CD4-positive, alpha-beta T cell (primary cell): Measurements from ENCODE around the gene LDLRAD2. TPM values are rescaled to one million over a fixed set of nuclear protein-coding genes. Genes with fewer than 3 reads are reported as not detected.
A peak's percentile ranks its signal among the peaks of the same experiment; 100 is the strongest.
"Not testable (repeated sequence)": the region's sequence is repeated elsewhere in the genome, so short reads cannot be mapped to it uniquely, and the experiment has no call there.

Experiments used
- ATAC-seq: fragments of 200-7000 bp; cut with Tn5 transposase; one replicate; pipeline ENCODE4 v1.10.0; 2022; ENCODE audit warnings: mild to moderate bottlenecking; ENCODE audit not compliant: poor library complexity
- CTCF ChIA-PET: fragments of 350-600 bp; sonication (Branson Sonifier 250); formaldehyde crosslinking; loops from one replicate; lab custom pipeline; 2021; ENCODE audit warnings: antibody characterized with exemption, inconsistent platforms; lab: Charles Lee
- POLR2A ChIA-PET: fragments of 350-600 bp; sonication (Branson Sonifier 250); formaldehyde crosslinking; loops from one replicate; lab custom pipeline; 2021; ENCODE audit warnings: antibody characterized with exemption, inconsistent platforms; lab: Charles Lee
- DNase-seq, 14 experiments: peaks; one replicate each; pipeline ENCODE4 v3.0.0-alpha.2; 2013 to 2020; ENCODE audit warnings: mixed read lengths in 2 of 14
- H3K27ac ChIP-seq, 2 donors: one replicate each; pipeline versions ENCODE4 v1.5.1 to v1.7.0; 2013; ENCODE audit warnings: low read length in 2 of 2, low read depth in 1 of 2, mild to moderate bottlenecking in 1 of 2
- H3K27me3 ChIP-seq, 2 experiments: 1 replicate in 1 of 2; 2 replicates in 1 of 2; pipeline versions ENCODE4 v1.6.1 to v1.7.0; 2013; ENCODE audit warnings: low read length in 2 of 2, control low read depth in 1 of 2, mild to moderate bottlenecking in 1 of 2, moderate library complexity in 1 of 2; ENCODE audit not compliant: insufficient read depth in 2 of 2, control insufficient read depth in 1 of 2
- H3K36me3 ChIP-seq: one replicate; pipeline ENCODE4 v1.6.1; 2013; ENCODE audit warnings: low read length, control low read depth; ENCODE audit not compliant: insufficient read depth
- H3K4me1 ChIP-seq: one replicate; pipeline ENCODE4 v1.6.1; 2013; ENCODE audit warnings: low read length, control low read depth; ENCODE audit not compliant: insufficient read depth
- H3K4me3 ChIP-seq: one replicate; pipeline ENCODE4 v1.5.1; 2013; ENCODE audit warnings: mild to moderate bottlenecking, low read length, moderate library complexity
- H3K9me3 ChIP-seq, 2 experiments: 1 replicate in 1 of 2; 2 replicates in 1 of 2; pipeline versions ENCODE4 v1.6.1 to v1.7.0; 2013; ENCODE audit warnings: low read length in 2 of 2, mild to moderate bottlenecking in 2 of 2, control low read depth in 1 of 2, moderate library complexity in 1 of 2; ENCODE audit not compliant: control insufficient read depth in 1 of 2, insufficient read depth in 1 of 2
- H3K27ac Mint-ChIP-seq: one replicate; pipeline ENCODE4 v1.8.0; 2020; ENCODE audit warnings: mixed read lengths
- H3K27me3 Mint-ChIP-seq: one replicate; pipeline ENCODE4 v1.8.0; 2021; ENCODE audit warnings: mixed read lengths
- H3K36me3 Mint-ChIP-seq: one replicate; pipeline ENCODE4 v1.8.0; 2021; ENCODE audit warnings: low read depth, mixed read lengths
- H3K4me1 Mint-ChIP-seq: one replicate; pipeline ENCODE4 v1.8.0; 2021; ENCODE audit warnings: low read depth, mixed read lengths
- H3K4me3 Mint-ChIP-seq: one replicate; pipeline ENCODE4 v1.8.0; 2020; ENCODE audit warnings: mild to moderate bottlenecking, mixed read lengths
- H3K9me3 Mint-ChIP-seq: one replicate; pipeline ENCODE4 v1.8.0; 2020; ENCODE audit warnings: mixed read lengths
- intact Hi-C, 2 experiments: fragments of 100-400 bp; cut with DNase I in 1 of 2; cut with micrococcal nuclease in 1 of 2; formaldehyde crosslinking; loops; one replicate each; pipeline versions ENCODE4 v1.15.1 to v1.9.0; 2023 to 2025; cut with DNase I, micrococcal nuclease
- total RNA-seq, 174 experiments: library from RNA in 2 of 174; stranded (reverse) in 2 of 174; gene quantifications; one replicate each; pipeline ENCODE4 v1.2.3 and lab custom pipeline; 2021 to 2026
- TF ChIP-seq, protein P1 (sequence below): fragments of 200-600 bp; IDR thresholded peaks from one replicate; pipeline ENCODE4 v1.8.0; 2022; ENCODE audit warnings: antibody characterized with exemption, mild to moderate bottlenecking

LDLRAD2 gene
- total RNA-seq, 2 experiments from 2014 or later, result not detected

DNA sequence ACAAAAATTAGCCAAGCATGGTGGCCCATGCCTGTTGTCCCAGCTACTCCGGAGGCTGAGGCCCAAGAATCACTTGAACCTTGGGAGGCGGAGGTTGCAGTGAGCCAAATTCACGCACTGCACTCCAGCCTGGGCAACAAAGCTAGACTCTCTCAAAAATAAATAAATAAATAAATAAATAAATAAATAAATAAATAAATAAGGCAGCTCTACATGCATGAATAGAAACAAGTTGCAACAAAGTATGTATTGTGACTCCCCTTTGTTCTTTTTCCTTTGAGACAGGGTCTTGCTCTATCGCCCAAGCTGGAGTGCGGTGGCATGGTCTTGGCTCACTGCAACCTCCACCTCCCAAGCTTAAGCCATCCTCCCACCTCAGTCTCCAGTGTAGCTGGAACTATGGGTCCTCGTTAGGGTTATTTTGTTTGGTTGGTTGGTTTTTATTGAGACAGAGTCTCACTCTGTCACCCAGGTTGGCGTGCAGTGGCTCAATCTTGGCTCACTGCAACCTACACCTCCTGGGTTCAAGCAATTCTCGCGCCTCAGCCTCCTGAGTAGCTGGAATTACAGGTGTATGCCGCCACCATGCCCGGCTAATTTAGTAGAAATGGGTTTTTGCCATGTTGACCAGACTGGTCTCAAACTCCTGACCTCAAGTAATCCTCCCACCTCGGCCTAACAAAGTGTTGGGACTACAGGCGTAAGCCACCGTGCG, 37.1 kb upstream of the LDLRAD2 start:
- Histone ChIP-seq H3K36me3 (peaks cover 3% of the 10 kb centered on the region), H3K4me3 (no peak overlapping the region), H3K9me3 (peaks cover 0 to 5% of the 10 kb centered on the region in 2 experiments), H3K27ac (no peak overlapping the region), H3K4me1 (peaks cover 51% of the 10 kb centered on the region), H3K27me3 (no peaks in the 10 kb centered on the region)
- Mint-ChIP-seq H3K36me3 (peaks cover 28% of the 10 kb centered on the region), H3K27me3 (no peaks in the 10 kb centered on the region), H3K4me3 (no peak overlapping the region), H3K4me1 (peaks cover 46% of the 10 kb centered on the region), H3K27ac (no peak overlapping the region), H3K9me3 (no peaks in the 10 kb centered on the region)
- ChIA-PET POLR2A (interaction anchor here (3.0 kb wide), 1 partner anchor 8 kb away, joined by 13 read pairs; the partner anchor contains the start of gene USP48), CTCF (no interaction called here)
- intact Hi-C loops, result no loop called here
- no peak for DNase-seq
- TF ChIP-seq, protein P1, sequence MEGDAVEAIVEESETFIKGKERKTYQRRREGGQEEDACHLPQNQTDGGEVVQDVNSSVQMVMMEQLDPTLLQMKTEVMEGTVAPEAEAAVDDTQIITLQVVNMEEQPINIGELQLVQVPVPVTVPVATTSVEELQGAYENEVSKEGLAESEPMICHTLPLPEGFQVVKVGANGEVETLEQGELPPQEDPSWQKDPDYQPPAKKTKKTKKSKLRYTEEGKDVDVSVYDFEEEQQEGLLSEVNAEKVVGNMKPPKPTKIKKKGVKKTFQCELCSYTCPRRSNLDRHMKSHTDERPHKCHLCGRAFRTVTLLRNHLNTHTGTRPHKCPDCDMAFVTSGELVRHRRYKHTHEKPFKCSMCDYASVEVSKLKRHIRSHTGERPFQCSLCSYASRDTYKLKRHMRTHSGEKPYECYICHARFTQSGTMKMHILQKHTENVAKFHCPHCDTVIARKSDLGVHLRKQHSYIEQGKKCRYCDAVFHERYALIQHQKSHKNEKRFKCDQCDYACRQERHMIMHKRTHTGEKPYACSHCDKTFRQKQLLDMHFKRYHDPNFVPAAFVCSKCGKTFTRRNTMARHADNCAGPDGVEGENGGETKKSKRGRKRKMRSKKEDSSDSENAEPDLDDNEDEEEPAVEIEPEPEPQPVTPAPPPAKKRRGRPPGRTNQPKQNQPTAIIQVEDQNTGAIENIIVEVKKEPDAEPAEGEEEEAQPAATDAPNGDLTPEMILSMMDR, result no peak
- ATAC-seq, result no peak

DNA sequence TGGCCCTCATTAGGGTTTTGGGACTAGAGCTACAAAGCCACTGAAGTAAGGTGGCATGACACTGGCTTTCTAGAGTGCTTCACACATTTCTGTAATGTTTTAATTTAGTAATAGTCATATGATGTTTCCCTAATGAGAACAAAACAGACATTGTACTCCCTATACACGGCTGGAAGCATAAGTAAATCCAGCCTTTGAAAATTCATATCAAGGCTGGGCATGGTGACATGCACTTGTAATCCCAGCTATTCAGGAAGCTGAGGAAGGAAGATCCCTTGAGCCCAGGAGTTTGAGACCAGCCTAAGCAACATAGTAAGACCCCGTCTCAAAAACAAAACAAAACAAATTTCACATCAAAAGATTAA, 36.5 kb upstream of the LDLRAD2 start:
- H3K27me3 Mint-ChIP-seq, result no peaks in the 10 kb centered on the region
- Histone ChIP-seq H3K4me3 (no peak overlapping the region), H3K27ac (no peak overlapping the region), H3K27me3 (no peaks in the 10 kb centered on the region), H3K4me1 (peaks cover 50% of the 10 kb centered on the region), H3K9me3 (peaks cover 0 to 5% of the 10 kb centered on the region in 2 experiments), H3K36me3 (peaks cover 3% of the 10 kb centered on the region)
- peaks cover 47% of the 10 kb centered on the region for H3K4me1 Mint-ChIP-seq
- TF ChIP-seq, protein P1, result no peak
- intact Hi-C loops, result no loop called here
- H3K4me3 Mint-ChIP-seq, result no peak overlapping the region
- peaks cover 29% of the 10 kb centered on the region for H3K36me3 Mint-ChIP-seq
- H3K27ac Mint-ChIP-seq, result peak overlapping the region; percentile 66
- POLR2A ChIA-PET, result no interaction called here
- CTCF ChIA-PET, result no interaction called here
- DNase-seq (no peak), ATAC-seq (no peak)
- H3K9me3 Mint-ChIP-seq, result no peaks in the 10 kb centered on the region

DNA sequence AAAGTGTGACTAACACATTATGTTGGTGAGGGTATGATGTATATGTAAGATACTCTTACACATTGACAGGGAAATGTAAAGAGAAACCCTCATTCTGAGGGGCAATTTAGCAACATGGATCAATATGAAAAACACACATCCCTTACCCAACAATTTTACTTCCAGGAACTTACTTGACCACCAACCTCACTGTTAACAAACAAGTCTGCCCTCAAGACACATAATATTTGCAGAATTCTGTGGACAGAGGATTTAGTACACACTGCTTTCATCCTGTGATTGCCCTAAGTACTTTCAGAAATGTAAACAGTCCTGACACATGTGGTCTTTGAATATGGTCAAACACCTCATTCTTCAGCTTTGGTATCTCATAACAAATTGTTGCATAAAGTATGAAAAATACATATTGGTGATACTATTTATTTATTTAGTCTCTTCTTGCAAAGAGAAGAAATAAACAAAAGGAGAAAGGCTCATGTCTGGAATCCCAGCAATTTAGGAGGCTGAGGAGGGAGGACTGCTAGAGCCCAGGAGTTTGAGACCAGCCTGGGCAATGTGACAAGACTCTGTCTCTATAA, 36.0 kb upstream of the LDLRAD2 start:
- ATAC-seq (no peak), DNase-seq (no peak)
- TF ChIP-seq, protein P1, result no peak
- Mint-ChIP-seq H3K27me3 (no peaks in the 10 kb centered on the region), H3K4me3 (peak overlapping the region; percentile 8), H3K36me3 (peaks cover 29% of the 10 kb centered on the region), H3K9me3 (no peaks in the 10 kb centered on the region), H3K27ac (peak overlapping the region; percentile 66), H3K4me1 (peaks cover 48% of the 10 kb centered on the region)
- intact Hi-C loops, result no loop called here
- ChIA-PET CTCF (interaction anchor here (0.6 kb wide), 1 partner anchor 181 kb away, joined by 3 read pairs; no protein-coding TSS in a partner anchor), POLR2A (no interaction called here)
- Histone ChIP-seq H3K36me3 (peaks cover 3% of the 10 kb centered on the region), H3K27me3 (no peaks in the 10 kb centered on the region), H3K4me3 (no peak overlapping the region), H3K4me1 (peaks cover 52% of the 10 kb centered on the region), H3K9me3 (peaks cover 0 to 5% of the 10 kb centered on the region in 2 experiments), H3K27ac (no peak overlapping the region)

DNA sequence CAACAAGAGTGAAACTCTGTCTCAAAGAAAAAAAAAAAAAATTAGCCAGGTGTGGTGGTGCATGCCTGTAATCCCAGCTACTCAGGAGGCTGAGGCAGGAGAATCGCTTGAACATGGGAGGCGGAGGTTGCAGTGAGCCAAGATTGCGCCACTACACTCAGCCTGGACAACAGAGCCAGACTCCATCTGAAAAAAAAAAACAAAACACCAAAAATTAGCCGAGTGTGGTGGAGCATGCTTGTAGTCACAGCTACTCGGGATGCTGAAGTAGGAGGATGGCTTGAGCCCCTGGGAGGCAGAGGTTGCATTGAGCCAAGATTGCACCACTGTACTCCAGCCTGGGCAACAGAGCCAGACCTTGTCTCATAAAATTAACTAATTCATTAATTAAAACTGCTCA, 35.1 kb upstream of the LDLRAD2 start:
- POLR2A ChIA-PET, result not testable (repeated sequence)

More for the DNA sequence above, 35.1 kb upstream of the LDLRAD2 start:
- H3K36me3 ChIP-seq, H3K27me3 Mint-ChIP-seq, H3K27ac Mint-ChIP-seq, intact Hi-C loops, H3K9me3 Mint-ChIP-seq, H3K27ac ChIP-seq, ATAC-seq, DNase-seq, H3K27me3 ChIP-seq, H3K4me3 Mint-ChIP-seq, H3K9me3 ChIP-seq, H3K4me3 ChIP-seq: not testable (repeated sequence)
- Mint-ChIP-seq H3K36me3 (peaks cover 32% of the 10 kb centered on the region), H3K4me1 (peaks cover 53% of the 10 kb centered on the region)
- CTCF ChIA-PET, result interaction anchor here (0.6 to 0.9 kb wide), 2 partner anchors 180 to 266 kb away, joined by 3 read pairs; no protein-coding TSS in a partner anchor
- H3K4me1 ChIP-seq, result peaks cover 56% of the 10 kb centered on the region
